ENCODE results near the gene MAFB. TPM values are rescaled to one million over a fixed set of nuclear protein-coding genes. Genes with fewer than 3 reads are reported as not detected.

Gene MAFB
- total RNA-seq, 1 experiment from 2014 or later = 57.0 TPM

- ChIA-PET POLR2A (ENCODE audit: low non-redundant PET) (no interaction called here), CTCF (no interaction called here)
- intact Hi-C loops (cut with micrococcal nuclease; ENCODE audit: unreplicated experiment) = loop anchor here (5.0 kb wide), 1 partner anchor 427 kb away; no protein-coding TSS in a partner anchor
- no peaks in the 10 kb centered on the region for H3K4me1 ChIP-seq (ENCODE audit: insufficient read depth, low read length, poor library complexity, severe bottlenecking)
- H3K9me3 ChIP-seq (ENCODE audit: low read depth, low read length, poor library complexity, severe bottlenecking) = no peaks in the 10 kb centered on the region
- TF ChIP-seq EZH2 (IDR thresholded peaks at IDR 0.05; ENCODE audit: borderline replicate concordance, low read depth, low read length, poor library complexity, severe bottlenecking) (no peak), CTCF (conservative IDR thresholded peaks at IDR 0.05; ENCODE audit: low read depth, low read length) (no peak)
- H3K27ac ChIP-seq (ENCODE audit: low read depth, low read length, poor library complexity, severe bottlenecking) = no peak overlapping the region
- H3K36me3 ChIP-seq (ENCODE audit: insufficient read depth, low read length, poor library complexity, severe bottlenecking) = no peaks in the 10 kb centered on the region
- H3K4me3 ChIP-seq (ENCODE audit: low read depth, low read length, poor library complexity, severe bottlenecking) = no peak overlapping the region
- no peak for DNase-seq (ENCODE audit: low spot score)
- no TSS peak for BruUV-seq (replicated peaks)
- no peaks in the 10 kb centered on the region for H3K27me3 ChIP-seq (replicated peaks; ENCODE audit: insufficient read depth, low read depth, low read length, poor library complexity)
Observed at GRCh38 chr20:40694246-40694645, 5.2 kb upstream of the MAFB start.

- Histone ChIP-seq H3K9me3 (ENCODE audit: low read depth, low read length, poor library complexity, severe bottlenecking) (no peaks in the 10 kb centered on the region), H3K4me3 (ENCODE audit: low read depth, low read length, poor library complexity, severe bottlenecking) (no peak overlapping the region), H3K27me3 (replicated peaks; ENCODE audit: insufficient read depth, low read depth, low read length, poor library complexity) (peaks cover 5% of the 10 kb centered on the region), H3K36me3 (ENCODE audit: insufficient read depth, low read length, poor library complexity, severe bottlenecking) (no peaks in the 10 kb centered on the region), H3K4me1 (ENCODE audit: insufficient read depth, low read length, poor library complexity, severe bottlenecking) (no peaks in the 10 kb centered on the region), H3K27ac (ENCODE audit: low read depth, low read length, poor library complexity, severe bottlenecking) (no peak overlapping the region)
- no peak for DNase-seq (ENCODE audit: low spot score)
- ChIA-PET CTCF (no interaction called here), POLR2A (ENCODE audit: low non-redundant PET) (no interaction called here)
- TF ChIP-seq EZH2 (IDR thresholded peaks at IDR 0.05; ENCODE audit: borderline replicate concordance, low read depth, low read length, poor library complexity, severe bottlenecking) (no peak), CTCF (conservative IDR thresholded peaks at IDR 0.05; ENCODE audit: low read depth, low read length) (no peak)
- no TSS peak for BruUV-seq (replicated peaks)
- intact Hi-C loops (cut with micrococcal nuclease; ENCODE audit: unreplicated experiment) = loop anchor here (5.0 kb wide), 1 partner anchor 425 kb away; no protein-coding TSS in a partner anchor
Observed at GRCh38 chr20:40692240-40693011, 3.4 kb upstream of the MAFB start.

- ChIA-PET POLR2A (ENCODE audit: low non-redundant PET) (no interaction called here), CTCF (no interaction called here)
- H3K27ac ChIP-seq (ENCODE audit: low read depth, low read length, poor library complexity, severe bottlenecking) = no peak overlapping the region
- intact Hi-C loops (cut with micrococcal nuclease; ENCODE audit: unreplicated experiment) = loop anchor here (5.0 kb wide), 1 partner anchor 424 kb away; no protein-coding TSS in a partner anchor
- no peaks in the 10 kb centered on the region for H3K9me3 ChIP-seq (ENCODE audit: low read depth, low read length, poor library complexity, severe bottlenecking)
- TF ChIP-seq CTCF (conservative IDR thresholded peaks at IDR 0.05; ENCODE audit: low read depth, low read length) (no peak), EZH2 (IDR thresholded peaks at IDR 0.05; ENCODE audit: borderline replicate concordance, low read depth, low read length, poor library complexity, severe bottlenecking) (no peak)
- no peaks in the 10 kb centered on the region for H3K4me1 ChIP-seq (ENCODE audit: insufficient read depth, low read length, poor library complexity, severe bottlenecking)
- BruUV-seq (replicated peaks) = no TSS peak
- H3K27me3 ChIP-seq (replicated peaks; ENCODE audit: insufficient read depth, low read depth, low read length, poor library complexity) = peaks cover 5% of the 10 kb centered on the region
- H3K36me3 ChIP-seq (ENCODE audit: insufficient read depth, low read length, poor library complexity, severe bottlenecking) = no peaks in the 10 kb centered on the region
- no peak overlapping the region for H3K4me3 ChIP-seq (ENCODE audit: low read depth, low read length, poor library complexity, severe bottlenecking)
- no peak for DNase-seq (ENCODE audit: low spot score)
Observed at GRCh38 chr20:40691566-40692239, 2.7 kb upstream of the MAFB start.

Data from A673 (cell line).